ENCODE measurements around the gene SLC16A10.

DNA sequence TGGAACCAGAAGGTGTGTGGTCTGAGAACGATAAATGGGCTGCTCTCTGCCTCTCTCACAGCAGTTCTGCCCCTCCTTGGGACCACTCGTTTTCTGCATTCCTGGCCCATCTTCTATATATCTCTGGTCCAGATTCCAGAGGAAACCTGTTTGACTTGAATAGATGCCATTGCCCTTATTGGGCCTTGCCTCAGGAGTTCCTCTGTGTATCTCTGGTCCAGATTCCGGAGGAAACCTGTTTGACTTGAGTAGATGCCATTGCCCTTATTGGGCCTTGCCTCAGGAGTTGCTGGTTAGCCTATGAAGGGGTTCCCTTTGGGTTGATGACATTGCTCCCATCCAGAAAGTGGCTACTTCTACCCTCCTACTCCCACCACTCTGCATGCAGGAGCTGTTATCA, 189.4 kb downstream of the SLC16A10 start:
- TF ChIP-seq, protein P1, sequence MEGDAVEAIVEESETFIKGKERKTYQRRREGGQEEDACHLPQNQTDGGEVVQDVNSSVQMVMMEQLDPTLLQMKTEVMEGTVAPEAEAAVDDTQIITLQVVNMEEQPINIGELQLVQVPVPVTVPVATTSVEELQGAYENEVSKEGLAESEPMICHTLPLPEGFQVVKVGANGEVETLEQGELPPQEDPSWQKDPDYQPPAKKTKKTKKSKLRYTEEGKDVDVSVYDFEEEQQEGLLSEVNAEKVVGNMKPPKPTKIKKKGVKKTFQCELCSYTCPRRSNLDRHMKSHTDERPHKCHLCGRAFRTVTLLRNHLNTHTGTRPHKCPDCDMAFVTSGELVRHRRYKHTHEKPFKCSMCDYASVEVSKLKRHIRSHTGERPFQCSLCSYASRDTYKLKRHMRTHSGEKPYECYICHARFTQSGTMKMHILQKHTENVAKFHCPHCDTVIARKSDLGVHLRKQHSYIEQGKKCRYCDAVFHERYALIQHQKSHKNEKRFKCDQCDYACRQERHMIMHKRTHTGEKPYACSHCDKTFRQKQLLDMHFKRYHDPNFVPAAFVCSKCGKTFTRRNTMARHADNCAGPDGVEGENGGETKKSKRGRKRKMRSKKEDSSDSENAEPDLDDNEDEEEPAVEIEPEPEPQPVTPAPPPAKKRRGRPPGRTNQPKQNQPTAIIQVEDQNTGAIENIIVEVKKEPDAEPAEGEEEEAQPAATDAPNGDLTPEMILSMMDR (IDR thresholded peaks at IDR 0.05; ENCODE audit: low read depth, low read length): no peak
- no peak for TF ChIP-seq EZH2phosphoT487 (IDR thresholded peaks at IDR 0.05; ENCODE audit: low read depth)
